SH-SY5Y (cell line): ENCODE measurements around the gene USP7.

ENCODE experiments used
- GATA2 ChIP-seq: IDR thresholded peaks from 2 replicates; pipeline ENCODE4 v1.6.1; 2011; ENCODE audit warnings: mild to moderate bottlenecking, low read depth, low read length
- GATA3 ChIP-seq: IDR thresholded peaks from 2 replicates; pipeline ENCODE4 v1.6.1; 2011; ENCODE audit warnings: low read depth, mild to moderate bottlenecking, low read length, moderate library complexity

GRCh38 chr16:8920645-8921346 lies 42.9 kb downstream of the USP7 start:
- TF ChIP-seq GATA2 = no peak
- no peak for TF ChIP-seq GATA3
